HG02840 (cell line): ENCODE measurements around the gene ZYX.
"Not testable (repeated sequence)": the region's sequence is repeated elsewhere in the genome, so short reads cannot be mapped to it uniquely, and the experiment has no call there.

ENCODE experiments used
- ATAC-seq: cut with Tn5 transposase; IDR thresholded peaks from one replicate; pipeline ENCODE4 v1.9.1; 2021; ENCODE audit warnings: mild to moderate bottlenecking, moderate library complexity, moderate number of reproducible peaks; ENCODE audit not compliant: unreplicated experiment, low FRiP score

Gene ZYX

GRCh38 chr7:143384148-143384547 is 3.0 kb downstream of the ZYX start:
- no peak for ATAC-seq

- no peak for ATAC-seq
Measured at GRCh38 chr7:143384661-143385631, 3.8 kb downstream of the ZYX start.

DNA sequence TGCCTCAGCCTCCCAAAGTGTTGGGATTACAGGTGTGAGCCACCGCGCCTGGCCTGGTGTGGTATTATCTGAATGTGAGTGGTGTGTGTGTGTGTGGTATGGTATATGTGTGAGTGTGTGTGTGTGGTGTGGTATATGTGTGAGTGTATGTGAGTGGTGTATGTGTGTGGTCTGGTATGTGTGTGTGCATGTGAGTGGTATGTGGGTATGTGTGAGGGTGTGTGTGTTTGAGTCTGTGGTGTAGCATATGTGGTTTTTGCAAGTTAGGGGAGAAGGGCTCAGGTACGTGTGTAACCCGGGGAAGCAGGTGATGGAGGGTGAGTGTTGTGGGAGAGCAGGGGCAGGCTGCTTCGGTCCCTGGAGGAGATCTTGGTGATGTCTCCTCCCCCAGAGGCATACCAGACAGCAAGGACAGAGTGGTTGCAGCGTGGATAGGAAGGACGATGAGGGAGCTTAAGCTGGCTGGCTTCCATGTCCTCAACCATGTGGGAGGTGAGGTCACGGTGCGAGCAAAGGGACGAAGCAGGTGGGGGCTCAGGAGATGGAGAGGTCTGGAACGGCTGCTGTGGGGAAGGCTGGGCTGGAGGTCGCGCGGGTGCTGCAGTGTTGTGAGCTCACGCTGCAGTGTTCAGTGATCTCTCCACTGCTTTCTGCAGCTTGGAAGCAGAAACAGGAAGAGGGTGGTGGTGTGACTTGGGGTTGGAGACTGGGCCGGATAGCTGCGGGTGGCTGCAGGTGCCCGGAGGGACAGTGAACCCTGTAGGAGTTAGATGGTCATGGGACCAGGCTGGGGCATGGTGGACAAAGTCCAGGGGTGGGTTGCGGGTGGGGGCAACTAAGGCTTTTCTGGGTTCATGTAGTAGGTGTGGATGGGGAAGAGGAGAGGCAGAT is 5.0 kb downstream of the ZYX start:
- ATAC-seq: no peak

GRCh38 chr7:143387156-143387975 is 6.2 kb downstream of the ZYX start:
- no peak for ATAC-seq

DNA sequence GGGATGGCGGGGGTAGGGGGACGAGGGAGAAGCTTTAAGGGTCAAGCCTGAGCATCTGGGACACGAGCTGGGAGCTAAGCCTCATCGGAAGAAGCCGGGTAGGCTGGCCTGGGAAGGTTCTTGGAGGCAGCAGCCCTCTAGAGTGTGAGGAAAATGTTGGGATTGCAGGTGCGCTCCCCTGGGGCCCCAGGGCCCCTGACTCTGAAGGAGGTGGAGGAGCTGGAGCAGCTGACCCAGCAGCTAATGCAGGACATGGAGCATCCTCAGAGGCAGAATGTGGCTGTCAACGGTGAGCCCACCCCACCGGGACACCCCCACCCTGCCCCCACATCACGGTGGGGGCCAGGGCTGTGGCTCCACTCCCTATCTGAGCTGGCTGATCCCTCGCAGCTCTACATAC is 6.9 kb downstream of the ZYX start:
- ATAC-seq: no peak

GRCh38 chr7:143388491-143389101 is 7.5 kb downstream of the ZYX start:
- no peak for ATAC-seq

DNA sequence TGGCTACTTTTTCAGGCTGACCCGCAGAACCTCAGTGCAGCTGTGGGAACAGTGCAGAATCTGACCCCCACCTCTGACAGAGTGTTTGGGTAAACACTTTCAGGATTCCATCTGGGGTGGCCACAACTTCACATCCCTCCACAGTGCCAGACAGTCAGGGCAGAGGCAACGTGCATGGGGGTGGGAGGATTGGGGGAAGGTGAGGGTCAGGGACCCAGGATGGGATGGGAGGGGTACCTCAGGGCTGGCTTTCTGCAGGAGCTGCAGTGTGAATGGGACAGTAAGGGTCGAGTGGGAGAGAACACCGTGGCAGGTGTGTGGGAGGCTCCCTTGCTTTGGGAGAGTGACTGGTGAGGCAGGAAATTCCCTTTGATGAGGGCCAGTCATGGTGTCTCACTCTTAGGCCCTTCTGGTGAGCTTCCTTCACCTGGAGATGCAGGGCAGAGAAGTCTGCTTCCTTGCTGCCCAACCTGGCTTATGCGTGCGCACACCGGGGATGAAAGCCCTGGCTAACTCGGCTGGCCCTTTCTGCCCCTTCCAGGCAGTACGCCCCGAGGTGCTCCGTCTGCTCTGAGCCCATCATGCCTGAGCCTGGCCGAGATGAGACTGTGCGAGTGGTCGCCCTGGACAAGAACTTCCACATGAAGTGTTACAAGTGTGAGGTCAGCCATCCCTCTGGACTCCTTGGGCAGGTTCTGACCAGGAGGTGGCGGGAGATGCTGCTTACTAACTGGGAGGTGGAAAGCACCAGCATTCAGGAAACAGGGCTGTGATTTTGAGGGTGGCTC is 8.4 kb downstream of the ZYX start:
- no peak for ATAC-seq

- no peak for ATAC-seq
Measured at GRCh38 chr7:143390104-143390772, 9.1 kb downstream of the ZYX start.

GRCh38 chr7:143390773-143391317 is 9.7 kb downstream of the ZYX start:
- ATAC-seq: no peak

DNA sequence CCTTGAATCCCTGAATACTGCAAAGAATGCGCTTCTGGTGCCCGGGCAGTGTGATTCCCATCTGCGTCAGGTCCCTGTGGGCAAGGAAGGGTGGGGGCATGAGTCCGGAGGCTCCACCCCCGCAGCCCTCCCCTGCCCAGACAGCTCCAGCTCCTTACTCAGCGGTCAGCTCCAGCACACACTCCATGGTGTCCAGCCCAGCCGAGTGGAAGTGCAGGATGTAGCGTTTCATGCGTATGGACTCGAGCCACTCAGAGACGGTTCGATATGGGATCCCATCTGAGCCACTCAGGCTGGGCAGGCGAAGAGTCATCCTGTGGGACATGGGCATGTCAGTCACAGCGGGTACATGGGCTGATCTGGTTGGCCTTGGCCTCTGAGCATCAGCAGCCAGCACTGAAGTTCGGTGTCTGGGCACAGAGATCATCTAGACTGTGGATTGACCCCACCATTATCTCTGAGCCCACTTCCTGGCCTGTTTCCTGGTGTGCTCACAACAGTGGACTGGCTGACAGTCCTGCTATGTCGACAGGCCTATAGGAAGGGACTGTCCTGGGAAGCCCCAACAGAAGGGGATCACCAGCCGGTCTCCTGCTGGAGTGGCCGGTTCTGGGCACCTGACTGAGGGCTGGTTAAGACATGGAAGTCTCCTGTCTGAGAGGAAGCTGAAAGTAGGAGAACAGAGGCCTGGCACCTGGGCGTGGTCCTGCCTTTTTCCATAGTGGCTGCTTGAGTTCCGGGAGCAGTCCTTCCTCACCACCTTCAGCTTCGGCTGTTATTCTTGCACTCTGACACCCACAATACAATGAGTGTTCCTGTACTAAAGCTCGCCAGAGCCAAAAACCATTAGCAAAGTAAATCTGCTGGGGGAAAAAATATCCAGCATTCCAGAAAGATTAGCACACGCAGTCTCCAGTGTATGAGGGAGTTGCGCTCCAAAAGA is 10.6 kb downstream of the ZYX start:
- ATAC-seq: no peak

- ATAC-seq: not testable (repeated sequence)
Measured at GRCh38 chr7:143392427-143392826, 11.3 kb downstream of the ZYX start.

GRCh38 chr7:143392875-143393266 is 11.7 kb downstream of the ZYX start:
- ATAC-seq: no peak

DNA sequence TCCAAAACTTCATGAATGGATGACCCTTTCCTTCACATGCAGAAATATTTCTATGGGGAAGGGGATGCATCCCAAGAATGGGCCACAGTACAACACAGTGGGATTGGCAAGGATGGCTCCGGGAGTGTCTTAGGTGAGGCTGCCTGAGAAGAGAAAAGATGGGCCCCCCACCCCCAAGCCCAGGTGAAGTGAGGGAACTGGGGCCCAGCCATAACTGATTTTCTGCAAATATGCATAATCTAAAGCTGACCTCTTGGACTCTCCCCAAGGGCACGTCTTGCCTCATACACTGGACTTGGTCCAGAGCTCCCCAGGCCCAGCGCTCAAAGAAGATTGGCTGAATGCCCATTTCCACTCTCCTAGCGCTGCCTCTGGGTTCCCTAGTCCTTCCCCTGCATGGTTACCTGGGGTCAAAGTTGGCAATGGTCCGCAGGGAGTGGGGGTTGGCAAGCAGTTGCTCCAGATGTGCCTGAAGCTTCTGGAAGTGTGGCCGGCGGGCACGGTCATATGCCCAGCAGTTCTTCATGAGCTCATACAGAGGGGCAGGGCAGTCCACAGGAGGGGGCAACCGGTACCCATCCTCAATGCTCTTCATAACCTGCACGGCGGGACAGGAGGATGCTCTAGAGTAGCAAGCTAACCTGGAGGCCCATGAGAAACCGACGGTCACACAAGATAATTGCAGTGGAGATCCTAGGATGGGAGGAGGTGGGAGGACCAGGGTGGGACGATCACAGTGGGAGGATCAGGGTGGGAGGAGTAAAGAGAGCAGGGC is 12.3 kb downstream of the ZYX start:
- ATAC-seq: no peak

GRCh38 chr7:143394068-143394467 is 12.9 kb downstream of the ZYX start:
- no peak for ATAC-seq

GRCh38 chr7:143394777-143395176 is 13.6 kb downstream of the ZYX start:
- ATAC-seq: no peak
